ENCODE data around the gene MRPS33.

GRCh38 chr7:140981951-140982350 lies 32.8 kb downstream of the MRPS33 start:
- TF ChIP-seq CTCF (IDR thresholded peaks at IDR 0.05; ENCODE audit: low read depth, low read length, missing input control) (no peak), ZBTB33 (IDR thresholded peaks at IDR 0.05) (no peak), TAF1 (conservative IDR thresholded peaks at IDR 0.05) (no peak), SP1 (IDR thresholded peaks at IDR 0.05) (no peak), REST (IDR thresholded peaks at IDR 0.05) (no peak), RAD21 (IDR thresholded peaks at IDR 0.05) (no peak), ATF3 (IDR thresholded peaks at IDR 0.05) (no peak), HNF4G (IDR thresholded peaks at IDR 0.05) (no peak), JUND (IDR thresholded peaks at IDR 0.05) (no peak), MAX (IDR thresholded peaks at IDR 0.05) (no peak), YY1 (IDR thresholded peaks at IDR 0.05) (no peak), RXRA (IDR thresholded peaks at IDR 0.05) (no peak), NR2F2 (IDR thresholded peaks at IDR 0.05) (no peak)

All from liver (tissue), 3 donors.